H9 (cell line): ENCODE results near the gene VIT. TPM values are rescaled to one million over a fixed set of nuclear protein-coding genes. Genes with fewer than 3 reads are reported as not detected.

Experiments
- DNase-seq: peaks from one replicate; pipeline ENCODE4 v3.0.0-alpha.2; 2017
- H2AFZ ChIP-seq: one replicate; pipeline ENCODE4 v1.6.1; 2013; ENCODE audit warnings: mild to moderate bottlenecking, low read length, control low read depth, moderate library complexity
- H2AK5ac ChIP-seq: 2 replicates; pipeline ENCODE4 v1.6.1; 2013; ENCODE audit warnings: low read length, control low read depth, mixed read lengths; ENCODE audit not compliant: insufficient read length
- H2BK120ac ChIP-seq: one replicate; pipeline ENCODE4 v1.6.1; 2013; ENCODE audit warnings: low read depth, mild to moderate bottlenecking, low read length, control low read depth, inconsistent platforms; ENCODE audit not compliant: poor library complexity, severe bottlenecking
- H2BK12ac ChIP-seq: 2 replicates; pipeline ENCODE4 v1.6.1; 2013; ENCODE audit warnings: low read length, control low read depth, mixed read lengths, low read depth; ENCODE audit not compliant: insufficient read length
- H2BK15ac ChIP-seq: 2 replicates; pipeline ENCODE4 v1.6.1; 2013; ENCODE audit warnings: low read depth, low read length, control low read depth
- H2BK20ac ChIP-seq: one replicate; pipeline ENCODE4 v1.6.1; 2013; ENCODE audit warnings: low read depth, mild to moderate bottlenecking, low read length, control low read depth, inconsistent platforms; ENCODE audit not compliant: poor library complexity, severe bottlenecking
- H2BK5ac ChIP-seq: 2 replicates; pipeline ENCODE4 v1.6.1; 2013; ENCODE audit warnings: low read length, control low read depth, mixed read lengths; ENCODE audit not compliant: insufficient read length
- H3K14ac ChIP-seq: 2 replicates; pipeline ENCODE4 v1.6.1; 2013; ENCODE audit warnings: low read length, control low read depth; ENCODE audit not compliant: insufficient read depth
- H3K18ac ChIP-seq: 2 replicates; pipeline ENCODE4 v1.6.1; 2013; ENCODE audit warnings: low read depth, mild to moderate bottlenecking, mixed read lengths, low read length, control low read depth; ENCODE audit not compliant: insufficient read length
- H3K23ac ChIP-seq: 2 replicates; pipeline ENCODE4 v1.6.1; 2013; ENCODE audit warnings: low read length, control low read depth, mixed read lengths, low read depth; ENCODE audit not compliant: insufficient read length
- H3K23me2 ChIP-seq: 2 replicates; pipeline ENCODE4 v1.6.1; 2013; ENCODE audit warnings: low read depth, mild to moderate bottlenecking, mixed read lengths, low read length, control low read depth; ENCODE audit not compliant: insufficient read length, poor library complexity, severe bottlenecking
- H3K27ac ChIP-seq: 2 replicates; pipeline ENCODE4 v1.5.1; 2013; ENCODE audit warnings: low read length, control low read depth, mixed read lengths, low read depth; ENCODE audit not compliant: insufficient read length
- H3K27me3 ChIP-seq: 2 replicates; pipeline ENCODE4 v1.6.1; 2013; ENCODE audit warnings: low read length, control low read depth, inconsistent platforms; ENCODE audit not compliant: insufficient read depth
- H3K4ac ChIP-seq: 2 replicates; pipeline ENCODE4 v1.6.1; 2013; ENCODE audit warnings: low read depth, mild to moderate bottlenecking, control low read depth, inconsistent platforms, low read length, moderate library complexity
- H3K4me1 ChIP-seq: 2 replicates; pipeline ENCODE4 v1.6.1; 2013; ENCODE audit warnings: low read length, control low read depth, inconsistent platforms; ENCODE audit not compliant: insufficient read depth
- H3K4me2 ChIP-seq: 2 replicates; pipeline ENCODE4 v1.6.1; 2013; ENCODE audit warnings: low read length, control low read depth, mixed read lengths; ENCODE audit not compliant: insufficient read length, insufficient read depth
- H3K56ac ChIP-seq: 2 replicates; pipeline ENCODE4 v1.6.1; 2013; ENCODE audit warnings: low read depth, mild to moderate bottlenecking, mixed read lengths, low read length, control low read depth; ENCODE audit not compliant: insufficient read length
- H3K79me1 ChIP-seq: 2 replicates; pipeline ENCODE4 v1.6.1; 2013; ENCODE audit warnings: low read depth, mild to moderate bottlenecking, moderate library complexity, low read length, control low read depth, inconsistent platforms; ENCODE audit not compliant: insufficient read depth, poor library complexity, severe bottlenecking
- H3K79me2 ChIP-seq: 2 replicates; pipeline ENCODE4 v1.6.1; 2013; ENCODE audit warnings: low read length, control low read depth, inconsistent platforms; ENCODE audit not compliant: insufficient read depth
- H3K9ac ChIP-seq: 2 replicates; pipeline ENCODE4 v1.6.1; 2013; ENCODE audit warnings: low read length, control low read depth, mixed read lengths; ENCODE audit not compliant: insufficient read length; ENCODE audit errors: extremely low read depth
- H3K9me3 ChIP-seq: one replicate; pipeline ENCODE4 v1.6.1; 2013; ENCODE audit warnings: low read depth, low read length, inconsistent platforms; ENCODE audit not compliant: control insufficient read depth
- H3T11ph ChIP-seq: one replicate; pipeline ENCODE4 v1.6.1; 2013; ENCODE audit warnings: mild to moderate bottlenecking, low read length, control low read depth, inconsistent platforms
- H4K20me1 ChIP-seq: one replicate; pipeline ENCODE4 v1.6.1; 2013; ENCODE audit not compliant: control insufficient read depth, insufficient read length, insufficient read depth
- H4K5ac ChIP-seq: 2 replicates; pipeline ENCODE4 v1.6.1; 2013; ENCODE audit warnings: low read depth, mild to moderate bottlenecking, mixed read lengths, low read length, control low read depth; ENCODE audit not compliant: insufficient read length
- H4K8ac ChIP-seq: replicated peaks from 2 replicates; pipeline ENCODE4 v1.6.1; 2013; ENCODE audit warnings: low read length, control low read depth, mixed read lengths, low read depth; ENCODE audit not compliant: insufficient read length
- H4K91ac ChIP-seq: 2 replicates; pipeline ENCODE4 v1.6.1; 2013; ENCODE audit warnings: low read depth, mild to moderate bottlenecking, moderate library complexity, mixed read lengths, low read length, control low read depth; ENCODE audit not compliant: insufficient read length
- H3K27ac Mint-ChIP-seq, 3 experiments: 2 replicates in 2 of 3; 3 replicates in 1 of 3; pipeline ENCODE4 v1.8.0; 2020 to 2021; ENCODE audit warnings: mixed read lengths in 3 of 3, mild to moderate bottlenecking in 1 of 3, moderate library complexity in 1 of 3
- H3K27me3 Mint-ChIP-seq: 2 replicates; pipeline ENCODE4 v1.8.0; 2021; ENCODE audit warnings: low read depth, mild to moderate bottlenecking, moderate library complexity, mixed read lengths
- H3K36me3 Mint-ChIP-seq, 3 experiments: 2 replicates in 2 of 3; 3 replicates in 1 of 3; pipeline ENCODE4 v1.8.0; 2020 to 2021; ENCODE audit warnings: low read depth in 3 of 3, mixed read lengths in 3 of 3; ENCODE audit not compliant: insufficient read depth in 1 of 3
- H3K4me1 Mint-ChIP-seq, 2 experiments: 2 replicates each; pipeline ENCODE4 v1.8.0; 2020; ENCODE audit warnings: mixed read lengths in 2 of 2
- H3K4me3 Mint-ChIP-seq, 2 experiments: 2 replicates in 1 of 2; 3 replicates in 1 of 2; pipeline ENCODE4 v1.8.0; 2020 to 2021; ENCODE audit warnings: mild to moderate bottlenecking in 2 of 2, mixed read lengths in 2 of 2, moderate library complexity in 1 of 2
- H3K9me3 Mint-ChIP-seq, 2 experiments: 2 replicates in 1 of 2; 3 replicates in 1 of 2; pipeline ENCODE4 v1.8.0; 2020; ENCODE audit warnings: mild to moderate bottlenecking in 2 of 2, mixed read lengths in 2 of 2, moderate library complexity in 1 of 2
- CTCF ChIP-seq: fragments of 200-600 bp; sonication (generic); conservative IDR thresholded peaks from 3 replicates; pipeline ENCODE4 v1.8.0; 2021; ENCODE audit warnings: antibody characterized with exemption, mild to moderate bottlenecking
- WGBS: extraction: QIAGEN DNeasy Blood & Tissue Kit; methylation state at CpG from one replicate; pipeline ENCODE4 v1.1.7; 2013; ENCODE audit warnings: missing lambda C conversion rate, low lambda C conversion rate, mixed read lengths; ENCODE audit not compliant: insufficient read length; ENCODE audit errors: extremely low coverage; 5-methylcytosine and 5-hydroxymethylcytosine counted together
- total RNA-seq: library from RNA; stranded (reverse); gene quantifications from 2 replicates; pipeline ENCODE4 v1.2.1, GENCODE V29; 2021

Gene VIT
- total RNA-seq, 1 experiment from 2014 or later, result 0.15 TPM

- H4K20me1 ChIP-seq, result no peaks in the 10 kb centered on the region
- no peaks in the 10 kb centered on the region for H3K23me2 ChIP-seq
- no peak overlapping the region for H3K18ac ChIP-seq
- H3K27ac Mint-ChIP-seq, result no peak overlapping the region
- no peak overlapping the region for H3K4me3 Mint-ChIP-seq
- no peak overlapping the region for H2BK15ac ChIP-seq
- no peak overlapping the region for H4K91ac ChIP-seq
- no peak for TF ChIP-seq CTCF
- no peaks in the 10 kb centered on the region for H3K79me2 ChIP-seq
- H3K14ac ChIP-seq, result no peak overlapping the region
- peaks cover 3% of the 10 kb centered on the region; the same call in 1 of the 2 replicates for H3K4me1 ChIP-seq
- H3K36me3 Mint-ChIP-seq, result no peaks in the 10 kb centered on the region
- no peak overlapping the region for H2AFZ ChIP-seq
- H3K4me2 ChIP-seq, result no peak overlapping the region
- H3K9me3 Mint-ChIP-seq, result no peaks in the 10 kb centered on the region
- H2BK5ac ChIP-seq, result no peak overlapping the region
- no CpG with 5 or more reads among the region's 6 CpGs for WGBS
- H3K23ac ChIP-seq, result no peak overlapping the region
- H3K9me3 ChIP-seq, result no peaks in the 10 kb centered on the region
- H3K27me3 Mint-ChIP-seq, result no peaks in the 10 kb centered on the region
- H2BK12ac ChIP-seq, result no peak overlapping the region
- H3K4me1 Mint-ChIP-seq, result peaks cover 11 to 18% of the 10 kb centered on the region in 2 experiments
- H3K79me1 ChIP-seq, result no peaks in the 10 kb centered on the region
- H4K5ac ChIP-seq, result no peak overlapping the region
- H2AK5ac ChIP-seq, result no peak overlapping the region
- no peak overlapping the region for H3T11ph ChIP-seq
- no peak overlapping the region for H3K27ac ChIP-seq
- no peak overlapping the region for H4K8ac ChIP-seq
- H3K27me3 ChIP-seq, result no peaks in the 10 kb centered on the region
- DNase-seq, result no peak
- H3K9ac ChIP-seq, result no peak overlapping the region
- no peak overlapping the region for H3K56ac ChIP-seq
- H3K4ac ChIP-seq, result no peak overlapping the region
- H2BK120ac ChIP-seq, result no peak overlapping the region
- no peak overlapping the region for H2BK20ac ChIP-seq
Observed at GRCh38 chr2:36670881-36671595, 25.5 kb upstream of the VIT start.
